ENCODE data around the gene PSKH1. TPM values are rescaled to one million over a fixed set of nuclear protein-coding genes. Genes with fewer than 3 reads are reported as not detected.

Gene PSKH1
- total and polyA plus RNA-seq, 9 of the 15 experiments (the other 6 are each of a cell fraction or from before 2014, with no cell fraction given) = 0.96 to 20.9 (median 9.4) TPM

- TF ChIP-seq RAD21 (CRISPR knock-in tag; conservative IDR thresholded peaks at IDR 0.05 in 1 of 2, IDR thresholded peaks at IDR 0.05 in 1 of 2) (peak; percentile 76 to 79), CC2D1A (IDR thresholded peaks at IDR 0.05) (peak; percentile 38; the same call in 1 of the 2 replicates), ZNF740 (CRISPR knock-in tag; IDR thresholded peaks at IDR 0.05) (peak; percentile 92), ZNF740 (tag; IDR thresholded peaks at IDR 0.05) (peak in 1 of 2 experiments; percentile 67; a peak in 1 of 4 replicates)
Measured at GRCh38 chr16:67883872-67884261, 9.2 kb upstream of the PSKH1 start (continued).

- Histone ChIP-seq H3K36me3 (ENCODE audit: control insufficient read depth, insufficient read depth, low read length) (peaks cover 55% of the 10 kb centered on the region; the same call in 2 of the 3 replicates), H3K9ac (ENCODE audit: insufficient read depth in 1 of 2, low read depth in 2 of 2, low read length in 2 of 2) (peak within 1 kb of the TSS in 1 of 2 experiments; percentile 63; a peak in 2 of 4 replicates)
- WGBS (ENCODE audit: insufficient coverage, low coverage, missing lambda C conversion rate) = 9% methylated on average over 19 of the region's 22 CpGs
- TF ChIP-seq HNRNPL (IDR thresholded peaks at IDR 0.05; ENCODE audit: low read depth, low read length) = 0 out of 2 replicates have a peak, but pooled peaks have one; percentile 19
- peak; percentile 68 for TF ChIP-seq POLR2G (IDR thresholded peaks at IDR 0.05; ENCODE audit: low read depth, low read length)
- peak; percentile 24 for TF ChIP-seq RBM22 (IDR thresholded peaks at IDR 0.05; ENCODE audit: low read depth, low read length, poor library complexity, severe bottlenecking)
- TF ChIP-seq HDAC1 (IDR thresholded peaks at IDR 0.05) = peak in 1 of 2 experiments; percentile 51; a peak in 1 of 4 replicates
- no peak for TF ChIP-seq HMGXB4 (CRISPR knock-in tag; IDR thresholded peaks at IDR 0.05)
- TF ChIP-seq TFAP4 (CRISPR knock-in tag; IDR thresholded peaks at IDR 0.05; ENCODE audit: borderline replicate concordance) = peak; percentile 76
- no peak for TF ChIP-seq RB1 (IDR thresholded peaks at IDR 0.05; ENCODE audit: low read depth)
- TF ChIP-seq NFYB (IDR thresholded peaks at IDR 0.05; ENCODE audit: extremely low read depth, insufficient read length) = peak; percentile 39
- TF ChIP-seq RCOR1 (IDR thresholded peaks at IDR 0.05; ENCODE audit: borderline replicate concordance in 1 of 2, low read depth in 2 of 2, low read length in 2 of 2) = 0 out of 4 replicates have a peak, but pooled peaks of 1 of the 2 experiments have one; percentile 27
- peak; percentile 59 to 78 for TF ChIP-seq E2F6 (IDR thresholded peaks at IDR 0.05; ENCODE audit: borderline replicate concordance in 1 of 2, extremely low read depth in 1 of 2, insufficient read depth in 1 of 2, insufficient read length in 1 of 2, low read depth in 1 of 2, low read length in 1 of 2, poor library complexity in 1 of 2, severe bottlenecking in 1 of 2)
Measured at GRCh38 chr16:67884684-67885083, 8.4 kb upstream of the PSKH1 start, which contains the start of gene NRN1L. Gene NRN1L, plus strand, starts transcription at chr16:67884885. Its CDS starts 19 bp downstream, at chr16:67884904.

More at GRCh38 chr16:67884684-67885083, 8.4 kb upstream of the PSKH1 start, which contains the start of gene NRN1L:
- Histone ChIP-seq H3K4me2 (ENCODE audit: insufficient read depth, low read length) (no peak within 1 kb of the TSS), H3K79me2 (ENCODE audit: control insufficient read depth, insufficient read depth, low read length) (no peaks in the 10 kb centered on the region), H3K4me1 (replicated peaks in 1 of 2; ENCODE audit: control insufficient read depth in 2 of 2, insufficient read depth in 2 of 2, low read length in 2 of 2) (peaks cover 6 to 40% of the 10 kb centered on the region in 2 experiments; a peak in 4 of 5 replicates), H3K9me3 (replicated peaks; ENCODE audit: control insufficient read depth, insufficient read depth, low read depth, low read length) (no peaks in the 10 kb centered on the region), H3K27me3 (ENCODE audit: control insufficient read depth in 2 of 2, insufficient read depth in 2 of 2, low read length in 2 of 2) (no peaks in the 10 kb centered on the region), H4K20me1 (replicated peaks; ENCODE audit: control insufficient read depth, insufficient read depth, low read length) (peaks cover 19% of the 10 kb centered on the region), H3K27ac (ENCODE audit: extremely low read depth, low read depth, low read length) (no peak within 1 kb of the TSS; the same call in 2 of the 3 replicates), H2AFZ (ENCODE audit: low read depth, low read length) (no peak within 1 kb of the TSS), H3K4me3 (no peak within 1 kb of the TSS), H3K9me1 (ENCODE audit: control insufficient read depth, insufficient read depth, low read length) (no peaks in the 10 kb centered on the region)
- CTCF ChIA-PET (ENCODE audit: low intra/inter-chr PET ratio) = interaction anchor here (0.9 to 4.0 kb wide), 4 partner anchors 35 to 69 kb away, joined by 3 to 35 read pairs (median 6); no protein-coding TSS in a partner anchor
- FAIRE-seq = peak; percentile 91
- BruUV-seq (replicated peaks) = no TSS peak
- intact Hi-C loops (cut with micrococcal nuclease) = loop anchor here (10.0 kb wide), 1 partner anchor 160 kb away; no protein-coding TSS in a partner anchor
- in situ Hi-C loops (cut with MboI) = no loop called here
- DNase-seq (ENCODE audit: extremely low read depth in 1 of 4, low spot score in 3 of 4) = peak; percentile 89 to 96 (median 94)
- POLR2A ChIA-PET = interaction anchor here (0.6 to 4.1 kb wide), 6 partner anchors 11 to 68 kb away, joined by 3 to 15 read pairs (median 6); partner anchors contain the start of gene EDC4
- ATAC-seq = peak; percentile 98
